Left lung (tissue), 10 donors: ENCODE measurements around the gene DRC7. TPM values are rescaled to one million over a fixed set of nuclear protein-coding genes. Genes with fewer than 3 reads are reported as not detected.
"Not testable (repeated sequence)": the region's sequence is repeated elsewhere in the genome, so short reads cannot be mapped to it uniquely, and the experiment has no call there.

Source experiments
- ATAC-seq: fragments of 200-7000 bp; cut with Tn5 transposase; one replicate; pipeline ENCODE4 v1.9.1; 2020; ENCODE audit warnings: moderate library complexity
- DNase-seq, 4 donors: peaks; one replicate each; pipeline ENCODE4 v3.0.0-alpha.2; 2013 to 2020
- H3K27ac ChIP-seq, 2 donors: fragments of 200-600 bp; sonication (generic) in 1 of 2; one replicate each; pipeline versions ENCODE4 v1.5.0 to v1.8.0; 2020 to 2021
- H3K27me3 ChIP-seq, 2 donors: fragments of 200-600 bp; sonication (generic) in 1 of 2; one replicate each; pipeline versions ENCODE4 v1.5.0 to v1.8.0; 2020 to 2021
- H3K36me3 ChIP-seq, 2 donors: fragments of 200-600 bp; sonication (generic) in 1 of 2; one replicate each; pipeline versions ENCODE4 v1.5.0 to v1.8.0; 2020 to 2021
- H3K4me1 ChIP-seq, 2 donors: fragments of 200-600 bp; one replicate each; pipeline ENCODE4 v1.8.0; 2021
- H3K4me3 ChIP-seq, 2 donors: fragments of 200-600 bp; sonication (generic) in 1 of 2; one replicate each; pipeline versions ENCODE4 v1.5.0 to v1.8.0; 2020 to 2021; ENCODE audit warnings: mild to moderate bottlenecking in 1 of 2
- H3K9me3 ChIP-seq, 2 donors: fragments of 200-600 bp; sonication (generic) in 1 of 2; one replicate each; pipeline versions ENCODE4 v1.5.0 to v1.8.0; 2020 to 2021
- intact Hi-C, 2 donors: fragments of 100-400 bp; cut with DNase I; formaldehyde crosslinking; loops; one replicate each; pipeline versions ENCODE4 v1.11.2 to v1.14.2; 2022
- polyA plus RNA-seq, 6 donors: library from polyadenylated mRNA; unstranded; fragments of 120-200 nt; gene quantifications; one replicate each; pipeline ENCODE4 v1.2.1, GENCODE V29; 2013; ENCODE audit not compliant: insufficient read length in 6 of 6
- total RNA-seq, 2 donors: library from RNA; stranded (reverse); fragmentation: NEBNext Ultra II Directional; extraction: Animal tissue kit (Norgen Biotek cat#: 25700); gene quantifications; one replicate each; pipeline ENCODE4 v1.2.1, GENCODE V29; 2021
- TF ChIP-seq, protein P1 (sequence below), 2 donors: fragments of 200-600 bp; sonication (generic) in 1 of 2; IDR thresholded peaks; one replicate each; pipeline versions ENCODE4 v1.5.0 to v1.8.0; 2021; ENCODE audit warnings: antibody characterized with exemption in 2 of 2
- donor health status: DM: no; HTN: yes; CAD: no.
- donor health status: DM: no; HTN: no; CAD: no.

Gene DRC7
- total and polyA plus RNA-seq, 8 donors, result 0.52 to 4.3 (median 2.4) TPM

DNA sequence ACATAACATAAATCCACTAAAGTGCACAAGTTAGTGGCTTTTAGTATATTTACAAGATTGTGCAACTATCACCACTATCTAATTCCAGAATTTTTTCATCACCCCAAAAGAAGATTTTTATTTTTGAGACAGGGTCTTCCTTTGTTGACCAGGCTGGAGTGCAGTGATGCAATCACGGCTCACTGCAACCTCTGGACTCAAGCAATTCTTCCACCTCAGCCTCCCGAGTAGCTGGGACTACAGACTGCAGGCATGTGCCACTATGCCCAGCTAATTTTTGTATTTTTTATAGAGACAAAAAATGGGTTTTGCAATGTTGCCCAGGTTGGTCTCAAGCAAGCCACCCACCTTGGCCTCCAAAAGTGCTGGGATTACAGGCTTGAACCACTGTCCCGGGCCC, 15.1 kb downstream of the DRC7 start:
- no peak for ATAC-seq
- H3K36me3 ChIP-seq, result no peaks in the 10 kb centered on the region
- intact Hi-C loops, result no loop called here
- H3K4me1 ChIP-seq, result no peaks in the 10 kb centered on the region
- DNase-seq, result no peak
- TF ChIP-seq, protein P1, sequence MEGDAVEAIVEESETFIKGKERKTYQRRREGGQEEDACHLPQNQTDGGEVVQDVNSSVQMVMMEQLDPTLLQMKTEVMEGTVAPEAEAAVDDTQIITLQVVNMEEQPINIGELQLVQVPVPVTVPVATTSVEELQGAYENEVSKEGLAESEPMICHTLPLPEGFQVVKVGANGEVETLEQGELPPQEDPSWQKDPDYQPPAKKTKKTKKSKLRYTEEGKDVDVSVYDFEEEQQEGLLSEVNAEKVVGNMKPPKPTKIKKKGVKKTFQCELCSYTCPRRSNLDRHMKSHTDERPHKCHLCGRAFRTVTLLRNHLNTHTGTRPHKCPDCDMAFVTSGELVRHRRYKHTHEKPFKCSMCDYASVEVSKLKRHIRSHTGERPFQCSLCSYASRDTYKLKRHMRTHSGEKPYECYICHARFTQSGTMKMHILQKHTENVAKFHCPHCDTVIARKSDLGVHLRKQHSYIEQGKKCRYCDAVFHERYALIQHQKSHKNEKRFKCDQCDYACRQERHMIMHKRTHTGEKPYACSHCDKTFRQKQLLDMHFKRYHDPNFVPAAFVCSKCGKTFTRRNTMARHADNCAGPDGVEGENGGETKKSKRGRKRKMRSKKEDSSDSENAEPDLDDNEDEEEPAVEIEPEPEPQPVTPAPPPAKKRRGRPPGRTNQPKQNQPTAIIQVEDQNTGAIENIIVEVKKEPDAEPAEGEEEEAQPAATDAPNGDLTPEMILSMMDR (IDR thresholded peaks at IDR 0.05), result no peak
- no peaks in the 10 kb centered on the region for H3K27me3 ChIP-seq
- H3K27ac ChIP-seq, result no peak overlapping the region
- no peaks in the 10 kb centered on the region for H3K9me3 ChIP-seq
- H3K4me3 ChIP-seq, result no peak overlapping the region

DNA sequence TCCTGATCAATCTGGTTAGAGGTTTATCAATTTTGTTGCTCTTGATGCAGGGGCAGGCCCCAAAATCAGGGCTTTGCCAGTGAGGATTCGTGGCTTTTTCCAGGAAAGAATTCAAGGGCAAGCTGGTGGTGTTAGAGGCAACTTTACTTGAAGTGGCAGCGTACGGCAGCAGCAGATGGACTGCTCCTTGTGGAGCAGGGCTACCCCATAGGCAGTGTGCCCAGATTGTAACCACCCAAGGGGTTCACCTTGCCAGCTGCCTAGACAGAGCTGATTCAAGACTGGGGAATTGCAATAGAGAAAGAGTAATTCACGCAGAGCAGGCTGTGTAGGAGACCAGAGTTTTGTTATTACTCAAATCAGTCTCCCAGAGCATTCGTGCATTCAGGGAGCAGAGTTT, 16.7 kb downstream of the DRC7 start:
- TF ChIP-seq, protein P1 (IDR thresholded peaks at IDR 0.05), result no peak
- no peak for ATAC-seq
- no peak overlapping the region for H3K27ac ChIP-seq
- intact Hi-C loops, result no loop called here
- H3K4me3 ChIP-seq, result no peak overlapping the region
- DNase-seq, result no peak
- H3K4me1 ChIP-seq, result no peaks in the 10 kb centered on the region
- H3K36me3 ChIP-seq, result no peaks in the 10 kb centered on the region
- H3K27me3 ChIP-seq, result no peaks in the 10 kb centered on the region
- no peaks in the 10 kb centered on the region for H3K9me3 ChIP-seq

DNA sequence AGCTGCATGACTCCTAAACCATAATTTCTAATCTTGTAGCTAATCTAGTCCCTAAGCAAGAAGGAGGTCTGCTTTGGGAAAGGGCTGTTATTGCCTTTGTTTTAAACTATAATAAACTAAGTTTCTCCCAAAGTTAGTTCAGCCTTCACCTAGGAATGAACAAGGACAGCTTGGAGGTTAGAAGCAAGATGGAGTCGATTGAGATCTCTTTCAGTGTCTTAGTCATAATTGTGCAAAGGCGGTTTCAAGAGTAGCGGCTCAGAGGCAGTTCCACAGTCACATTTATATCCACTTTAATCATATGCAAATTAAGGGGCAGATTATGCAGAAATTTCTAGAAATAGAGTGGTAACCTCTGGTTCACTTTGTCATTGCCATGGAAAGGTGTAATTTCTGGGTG, 17.4 kb downstream of the DRC7 start:
- intact Hi-C loops, result no loop called here
- TF ChIP-seq, protein P1 (IDR thresholded peaks at IDR 0.05), result no peak
- Histone ChIP-seq H3K9me3 (no peaks in the 10 kb centered on the region), H3K36me3 (no peaks in the 10 kb centered on the region), H3K27me3 (no peaks in the 10 kb centered on the region), H3K4me1 (no peaks in the 10 kb centered on the region), H3K4me3 (no peak overlapping the region), H3K27ac (no peak overlapping the region)
- DNase-seq (no peak), ATAC-seq (no peak)

DNA sequence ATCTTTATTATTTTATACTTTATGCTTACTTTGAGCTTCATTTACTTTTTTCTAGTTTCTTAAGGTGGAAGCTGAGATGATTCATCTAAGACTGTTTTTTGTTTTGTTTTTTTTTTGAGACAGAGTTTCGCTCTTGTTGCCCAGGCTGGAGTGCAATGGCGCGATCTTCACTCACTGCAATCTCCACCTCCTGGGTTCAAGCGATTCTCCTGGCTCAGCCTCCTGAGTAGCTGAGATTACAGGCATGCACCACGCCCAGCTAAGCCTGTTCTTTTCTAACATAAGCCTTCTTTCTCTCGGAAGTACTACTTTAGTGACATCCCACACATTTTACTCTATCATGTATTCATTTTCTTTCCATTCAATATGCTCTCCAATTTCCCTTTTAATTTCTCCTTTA, 18.0 kb downstream of the DRC7 start:
- H3K4me1 ChIP-seq, ATAC-seq, H3K36me3 ChIP-seq, H3K27me3 ChIP-seq, DNase-seq, H3K27ac ChIP-seq, H3K9me3 ChIP-seq, H3K4me3 ChIP-seq, intact Hi-C loops: not testable (repeated sequence)

DNA sequence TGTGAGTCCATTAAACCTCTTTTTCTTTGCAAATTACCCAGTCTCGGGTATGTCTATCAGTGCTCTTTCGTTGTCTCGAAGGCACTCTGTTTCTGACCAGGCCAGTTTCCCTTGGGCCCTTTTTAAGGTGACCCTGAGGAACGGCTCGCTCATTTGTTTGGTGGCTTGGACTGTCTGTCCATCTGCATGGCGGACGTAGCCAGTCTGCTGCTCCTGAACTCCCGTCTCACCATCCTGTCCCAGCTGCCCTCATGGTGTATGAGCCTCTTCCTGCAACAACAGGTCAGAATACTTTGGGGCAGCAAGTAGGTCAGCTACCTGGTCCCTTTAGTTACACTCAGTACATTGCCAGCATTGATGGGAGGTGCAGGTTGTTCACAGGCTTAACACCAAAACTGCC, 19.0 kb downstream of the DRC7 start:
- no peak for ATAC-seq
- Histone ChIP-seq H3K36me3 (no peaks in the 10 kb centered on the region), H3K27ac (no peak overlapping the region), H3K4me1 (no peaks in the 10 kb centered on the region), H3K4me3 (no peak overlapping the region), H3K27me3 (no peaks in the 10 kb centered on the region), H3K9me3 (no peaks in the 10 kb centered on the region)
- no peak for DNase-seq
- intact Hi-C loops, result no loop called here
- TF ChIP-seq, protein P1 (IDR thresholded peaks at IDR 0.05), result no peak

DNA sequence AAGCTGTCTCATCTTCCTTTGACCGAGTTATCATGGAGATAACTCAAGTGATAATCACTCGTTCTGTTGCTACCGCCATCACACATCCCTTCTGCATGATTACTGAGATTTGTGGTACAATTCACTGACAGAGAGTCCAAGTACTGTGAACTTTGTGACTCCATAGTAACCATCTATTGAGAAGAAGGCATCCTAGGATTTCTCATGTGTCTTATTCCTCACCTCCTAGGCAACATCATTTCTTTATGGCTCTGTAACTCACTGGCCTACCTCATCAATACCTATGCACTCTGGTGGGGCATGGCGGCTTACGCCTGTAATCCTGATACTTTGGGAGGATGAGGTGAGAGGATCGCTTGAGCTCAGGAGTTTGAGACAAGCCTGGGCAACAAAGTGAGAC, 19.4 kb downstream of the DRC7 start:
- Histone ChIP-seq H3K9me3 (no peaks in the 10 kb centered on the region), H3K27me3 (no peaks in the 10 kb centered on the region), H3K4me1 (no peaks in the 10 kb centered on the region), H3K36me3 (no peaks in the 10 kb centered on the region), H3K4me3 (no peak overlapping the region), H3K27ac (no peak overlapping the region)
- TF ChIP-seq, protein P1 (IDR thresholded peaks at IDR 0.05), result no peak
- ATAC-seq (no peak), DNase-seq (no peak)
- intact Hi-C loops, result no loop called here
